ENCODE measurements around the gene RASGRF2.

DNA sequence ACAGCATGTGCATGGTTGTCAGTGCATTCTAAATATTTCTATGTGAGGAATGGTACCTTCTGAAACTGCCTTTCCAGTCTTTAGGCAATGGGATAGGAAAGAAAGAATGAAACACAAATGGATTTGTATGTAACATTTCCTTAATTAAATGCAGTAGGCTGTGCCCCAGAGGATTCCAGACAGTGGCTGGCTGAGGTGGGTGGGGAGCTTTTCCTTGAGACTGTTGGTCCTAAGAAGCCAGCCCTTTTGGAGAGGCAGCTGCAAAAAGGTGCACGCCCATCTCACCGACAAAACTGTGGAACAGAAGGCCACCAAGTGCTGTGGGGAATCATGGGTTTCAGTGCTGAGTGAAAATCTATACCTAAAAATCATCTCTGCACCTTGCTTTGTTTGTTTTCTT is 266.1 kb downstream of the RASGRF2 start:
- TF ChIP-seq CTCF (IDR thresholded peaks at IDR 0.05) (no peak), POLR2A (IDR thresholded peaks at IDR 0.05) (no peak)
